ENCODE results near the gene NUP50.
A peak's percentile ranks its signal among the peaks of the same experiment; 100 is the strongest.
"Not testable (repeated sequence)": the region's sequence is repeated elsewhere in the genome, so short reads cannot be mapped to it uniquely, and the experiment has no call there.

The NUP50 gene

DNA sequence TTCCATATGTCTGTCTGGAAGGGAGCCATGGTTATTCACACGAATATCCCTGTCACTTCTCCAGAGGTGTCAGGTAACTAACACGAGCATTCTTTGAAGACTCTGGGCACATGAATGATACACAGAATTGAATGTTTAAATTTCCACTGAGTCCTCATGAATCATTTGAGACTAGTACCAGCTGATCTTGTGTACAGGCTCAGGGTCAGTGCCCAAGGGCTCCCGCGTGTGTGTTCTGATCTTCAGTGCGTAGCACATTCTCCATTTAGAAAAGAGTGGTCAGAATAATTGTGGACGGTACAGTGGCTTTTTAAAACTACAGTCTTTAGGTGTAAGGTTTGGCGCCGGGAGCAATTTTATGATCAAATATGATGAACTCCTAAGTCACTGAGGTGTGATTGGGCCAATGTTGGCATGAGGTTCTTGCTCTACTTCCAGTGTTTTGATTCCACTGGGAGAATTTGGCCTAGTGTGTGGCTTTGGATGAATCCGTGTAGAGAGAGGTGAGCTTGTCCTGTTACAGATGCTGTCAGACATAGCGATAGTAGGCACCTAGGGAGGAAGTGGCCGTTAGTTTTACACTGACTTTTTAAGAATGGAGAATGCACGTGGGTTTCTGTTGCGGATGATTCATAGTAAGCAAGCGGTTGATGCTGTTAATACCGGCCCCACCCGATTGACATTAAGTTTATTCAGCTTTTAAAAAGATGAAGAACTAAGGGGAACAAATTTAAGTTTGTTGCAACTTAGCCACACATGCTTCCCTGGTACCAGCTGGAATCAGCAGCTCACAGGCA lies 22.2 kb downstream of the NUP50 start:
- TF ChIP-seq, protein P1, sequence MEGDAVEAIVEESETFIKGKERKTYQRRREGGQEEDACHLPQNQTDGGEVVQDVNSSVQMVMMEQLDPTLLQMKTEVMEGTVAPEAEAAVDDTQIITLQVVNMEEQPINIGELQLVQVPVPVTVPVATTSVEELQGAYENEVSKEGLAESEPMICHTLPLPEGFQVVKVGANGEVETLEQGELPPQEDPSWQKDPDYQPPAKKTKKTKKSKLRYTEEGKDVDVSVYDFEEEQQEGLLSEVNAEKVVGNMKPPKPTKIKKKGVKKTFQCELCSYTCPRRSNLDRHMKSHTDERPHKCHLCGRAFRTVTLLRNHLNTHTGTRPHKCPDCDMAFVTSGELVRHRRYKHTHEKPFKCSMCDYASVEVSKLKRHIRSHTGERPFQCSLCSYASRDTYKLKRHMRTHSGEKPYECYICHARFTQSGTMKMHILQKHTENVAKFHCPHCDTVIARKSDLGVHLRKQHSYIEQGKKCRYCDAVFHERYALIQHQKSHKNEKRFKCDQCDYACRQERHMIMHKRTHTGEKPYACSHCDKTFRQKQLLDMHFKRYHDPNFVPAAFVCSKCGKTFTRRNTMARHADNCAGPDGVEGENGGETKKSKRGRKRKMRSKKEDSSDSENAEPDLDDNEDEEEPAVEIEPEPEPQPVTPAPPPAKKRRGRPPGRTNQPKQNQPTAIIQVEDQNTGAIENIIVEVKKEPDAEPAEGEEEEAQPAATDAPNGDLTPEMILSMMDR (IDR thresholded peaks at IDR 0.05; ENCODE audit: low read depth, low read length) = no peak
- H3K4me3 ChIP-seq (ENCODE audit: low read depth, low read length) = no peak overlapping the region
- H3K27me3 ChIP-seq = no peaks in the 10 kb centered on the region
- H3K4me1 ChIP-seq = no peaks in the 10 kb centered on the region
- no peaks in the 10 kb centered on the region for H3K9me3 ChIP-seq
- peaks cover 56% of the 10 kb centered on the region for H3K36me3 ChIP-seq
- no peak for DNase-seq

DNA sequence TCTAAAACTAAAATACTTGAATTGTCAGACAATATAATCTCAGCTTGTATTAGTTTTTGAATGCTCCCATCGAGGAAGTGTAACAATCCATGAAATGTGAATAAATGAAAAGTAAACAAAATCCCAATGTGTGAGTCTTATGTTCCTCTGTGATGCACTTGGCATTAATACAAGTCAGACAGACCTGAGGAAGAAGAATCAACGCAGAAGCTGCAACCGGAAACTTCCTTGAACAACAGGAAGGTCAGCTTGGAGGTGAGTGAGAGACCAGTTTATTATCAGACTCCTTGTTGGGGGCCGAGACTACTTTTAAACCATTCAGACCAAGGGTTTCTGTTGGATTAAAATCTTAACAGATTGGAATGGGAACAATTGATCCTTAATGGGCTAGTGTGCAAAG lies 24.2 kb downstream of the NUP50 start:
- H3K4me3 ChIP-seq (ENCODE audit: low read depth, low read length) = no peak overlapping the region
- no peak for DNase-seq
- peaks cover under 1% of the 10 kb centered on the region; the same call in 1 of the 2 replicates for H3K4me1 ChIP-seq
- H3K27me3 ChIP-seq = no peaks in the 10 kb centered on the region
- no peaks in the 10 kb centered on the region for H3K9me3 ChIP-seq
- peaks cover 38% of the 10 kb centered on the region for H3K36me3 ChIP-seq
- TF ChIP-seq, protein P1 (IDR thresholded peaks at IDR 0.05; ENCODE audit: low read depth, low read length) = no peak

- H3K4me1 ChIP-seq = peaks cover 3% of the 10 kb centered on the region; the same call in 1 of the 2 replicates
- H3K36me3 ChIP-seq = peaks cover 30% of the 10 kb centered on the region
- H3K9me3 ChIP-seq = no peaks in the 10 kb centered on the region
- H3K27me3 ChIP-seq = no peaks in the 10 kb centered on the region
- TF ChIP-seq, protein P1 (IDR thresholded peaks at IDR 0.05; ENCODE audit: low read depth, low read length) = no peak
- H3K4me3 ChIP-seq (ENCODE audit: low read depth, low read length) = no peak overlapping the region
- DNase-seq = no peak
Observed at GRCh38 chr22:45188779-45189178, 25.1 kb downstream of the NUP50 start.

DNA sequence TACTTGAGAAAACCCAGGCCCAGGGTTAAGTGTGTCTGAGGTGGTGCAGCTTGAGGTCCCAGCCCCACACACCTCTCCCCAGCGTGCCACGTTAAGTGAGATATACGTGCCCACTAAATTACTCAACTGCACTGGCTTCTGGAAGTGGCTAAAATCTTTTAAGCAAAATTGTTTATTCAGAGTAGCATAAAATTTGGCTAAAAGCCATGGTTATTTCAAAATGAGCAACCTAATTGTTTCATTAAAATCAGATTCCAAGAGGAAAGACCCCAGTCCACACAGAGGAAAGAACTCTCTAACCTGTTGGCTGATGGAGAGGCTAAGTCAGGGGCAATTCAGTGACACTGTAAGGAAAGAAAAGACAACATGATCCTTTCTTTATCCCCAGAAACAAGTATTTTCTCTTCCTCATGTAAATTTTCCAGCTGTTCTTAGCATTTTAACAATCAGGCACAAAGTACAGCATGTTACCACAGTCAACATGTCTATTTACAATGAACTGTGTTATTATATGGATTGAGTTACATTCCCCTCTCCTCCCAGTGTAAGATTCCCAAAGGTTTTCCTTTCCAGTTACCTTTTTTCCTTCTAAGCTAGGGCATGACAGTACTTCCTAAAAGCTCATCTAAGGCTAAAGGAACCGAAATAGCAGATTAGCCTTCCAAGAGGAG lies 26.6 kb downstream of the NUP50 start:
- H3K36me3 ChIP-seq = peaks cover 22% of the 10 kb centered on the region
- TF ChIP-seq, protein P1 (IDR thresholded peaks at IDR 0.05; ENCODE audit: low read depth, low read length) = no peak
- H3K4me3 ChIP-seq (ENCODE audit: low read depth, low read length) = no peak overlapping the region
- no peaks in the 10 kb centered on the region for H3K27me3 ChIP-seq
- DNase-seq = no peak
- peaks cover 3% of the 10 kb centered on the region; the same call in 1 of the 2 replicates for H3K4me1 ChIP-seq
- no peaks in the 10 kb centered on the region for H3K9me3 ChIP-seq

DNA sequence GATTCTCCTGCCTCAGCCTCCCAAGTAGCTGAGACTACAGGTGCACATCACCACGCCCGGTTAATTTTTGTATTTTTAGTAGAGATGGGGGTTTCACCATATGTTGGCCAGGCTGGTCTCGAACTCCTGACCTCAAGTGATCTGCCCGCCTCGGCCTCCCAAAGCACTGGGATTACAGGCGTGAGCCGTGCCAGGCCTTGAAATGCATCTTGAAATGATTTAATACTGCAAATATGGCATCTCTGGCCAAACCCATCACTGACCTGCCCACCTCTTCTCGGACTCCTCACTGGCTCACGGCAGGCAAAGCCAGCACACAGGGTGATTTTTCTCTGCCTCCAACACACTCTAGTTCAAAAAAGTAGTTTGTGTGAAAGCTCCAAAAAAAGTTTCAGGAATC lies 28.0 kb downstream of the NUP50 start:
- not testable (repeated sequence) for H3K9me3 ChIP-seq; H3K4me1 ChIP-seq; H3K4me3 ChIP-seq (ENCODE audit: low read depth, low read length); DNase-seq; H3K27me3 ChIP-seq
- peaks cover 17% of the 10 kb centered on the region for H3K36me3 ChIP-seq

DNA sequence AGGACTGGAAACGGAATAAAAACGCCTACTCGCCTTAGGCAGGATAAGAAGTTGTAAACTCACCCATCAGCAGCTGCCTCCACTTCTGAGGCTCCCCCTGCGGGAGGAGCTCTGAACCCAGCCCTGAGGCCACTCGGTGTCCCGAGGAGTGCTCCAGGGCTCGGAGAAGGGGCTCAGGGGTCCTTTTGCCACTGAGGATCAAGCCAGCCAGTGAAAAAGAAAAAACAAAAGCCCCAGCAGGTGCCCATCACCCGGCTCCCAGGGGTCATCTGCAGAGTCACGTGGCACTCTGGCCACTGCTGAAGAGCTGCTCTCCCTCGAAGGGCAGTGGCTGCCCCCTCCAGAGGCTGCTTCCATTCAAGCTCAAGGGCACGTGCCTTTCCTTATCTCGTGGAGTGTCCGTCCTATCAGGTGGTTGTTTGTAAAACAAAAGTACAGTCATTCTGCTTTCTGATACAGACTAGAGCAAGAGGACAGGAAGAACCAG lies 29.0 kb downstream of the NUP50 start:
- Histone ChIP-seq H3K9me3 (no peaks in the 10 kb centered on the region), H3K4me3 (ENCODE audit: low read depth, low read length) (no peak overlapping the region), H3K36me3 (peaks cover 26% of the 10 kb centered on the region), H3K4me1 (peaks cover 3% of the 10 kb centered on the region; the same call in 1 of the 2 replicates), H3K27me3 (no peaks in the 10 kb centered on the region)
- DNase-seq = no peak
- TF ChIP-seq, protein P1 (IDR thresholded peaks at IDR 0.05; ENCODE audit: low read depth, low read length) = peak; percentile 40; the same call in 1 of the 2 replicates

All from BE2C (cell line).